Measurements from ENCODE around the gene PRTN3.

DNA sequence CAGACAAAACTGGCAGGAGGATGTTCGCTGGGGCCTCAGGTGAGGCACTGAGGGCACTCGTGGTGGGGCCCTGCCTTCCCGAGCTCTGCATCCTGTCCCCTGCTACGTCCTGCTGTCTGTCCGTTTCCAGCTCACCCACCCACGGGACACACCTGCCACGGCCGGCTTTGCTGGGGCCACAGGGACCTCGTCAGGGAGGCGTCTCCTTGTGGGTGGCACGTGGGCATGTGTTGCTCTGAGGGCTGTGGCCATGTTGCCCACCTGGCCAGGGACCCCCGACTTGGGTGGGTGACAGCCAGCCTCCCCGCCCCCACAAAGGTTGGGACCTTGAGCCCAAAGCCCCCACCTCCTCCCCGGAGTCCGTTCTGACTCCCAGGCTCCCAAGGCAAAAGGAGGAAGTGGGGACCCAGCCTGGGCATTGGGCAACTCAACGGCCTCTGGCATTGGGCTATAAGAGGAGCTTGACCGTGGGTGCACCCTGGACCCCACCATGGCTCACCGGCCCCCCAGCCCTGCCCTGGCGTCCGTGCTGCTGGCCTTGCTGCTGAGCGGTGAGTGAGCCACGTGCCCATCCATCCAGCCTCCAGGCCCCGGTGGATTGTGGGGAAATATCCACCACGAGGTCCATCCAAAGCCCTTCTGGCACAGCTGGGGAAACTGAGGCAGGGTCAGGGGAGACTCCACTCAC is at the start of gene PRTN3:
- TF ChIP-seq, protein P1, sequence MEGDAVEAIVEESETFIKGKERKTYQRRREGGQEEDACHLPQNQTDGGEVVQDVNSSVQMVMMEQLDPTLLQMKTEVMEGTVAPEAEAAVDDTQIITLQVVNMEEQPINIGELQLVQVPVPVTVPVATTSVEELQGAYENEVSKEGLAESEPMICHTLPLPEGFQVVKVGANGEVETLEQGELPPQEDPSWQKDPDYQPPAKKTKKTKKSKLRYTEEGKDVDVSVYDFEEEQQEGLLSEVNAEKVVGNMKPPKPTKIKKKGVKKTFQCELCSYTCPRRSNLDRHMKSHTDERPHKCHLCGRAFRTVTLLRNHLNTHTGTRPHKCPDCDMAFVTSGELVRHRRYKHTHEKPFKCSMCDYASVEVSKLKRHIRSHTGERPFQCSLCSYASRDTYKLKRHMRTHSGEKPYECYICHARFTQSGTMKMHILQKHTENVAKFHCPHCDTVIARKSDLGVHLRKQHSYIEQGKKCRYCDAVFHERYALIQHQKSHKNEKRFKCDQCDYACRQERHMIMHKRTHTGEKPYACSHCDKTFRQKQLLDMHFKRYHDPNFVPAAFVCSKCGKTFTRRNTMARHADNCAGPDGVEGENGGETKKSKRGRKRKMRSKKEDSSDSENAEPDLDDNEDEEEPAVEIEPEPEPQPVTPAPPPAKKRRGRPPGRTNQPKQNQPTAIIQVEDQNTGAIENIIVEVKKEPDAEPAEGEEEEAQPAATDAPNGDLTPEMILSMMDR (conservative IDR thresholded peaks at IDR 0.05) = no peak
- TF ChIP-seq ZFX (IDR thresholded peaks at IDR 0.05) = no peak

Data from C4-2B (cell line).